Natural killer cell (primary cell): ENCODE data around the gene STRADB. TPM values are rescaled to one million over a fixed set of nuclear protein-coding genes. Genes with fewer than 3 reads are reported as not detected.

Source experiments
- ATAC-seq, 3 donors: fragments of 150-1000 bp in 2 of 3; fragments of 200-7000 bp in 1 of 3; cut with Tn5 transposase; 1 replicate in 1 of 3; 2 replicates in 2 of 3; pipeline ENCODE4 v1.10.0; 2021; ENCODE audit warnings: mild to moderate bottlenecking in 2 of 3, moderate library complexity in 2 of 3
- DNase-seq, 2 donors: peaks; one replicate each; pipeline versions ENCODE4 v3.0.0 to v3.0.0-alpha.2; 2013 to 2021; ENCODE audit warnings: mixed read lengths in 1 of 2
- H3K27ac ChIP-seq: one replicate; pipeline ENCODE4 v1.5.1; 2013; ENCODE audit warnings: mild to moderate bottlenecking, low read length
- H3K27me3 ChIP-seq: one replicate; pipeline ENCODE4 v1.6.1; 2013; ENCODE audit warnings: low read length; ENCODE audit not compliant: control insufficient read depth, insufficient read depth
- H3K36me3 ChIP-seq: one replicate; pipeline ENCODE4 v1.6.1; 2013; ENCODE audit warnings: low read length; ENCODE audit not compliant: control insufficient read depth, insufficient read depth
- H3K4me1 ChIP-seq: one replicate; pipeline ENCODE4 v1.6.1; 2013; ENCODE audit warnings: low read length; ENCODE audit not compliant: control insufficient read depth, insufficient read depth
- H3K4me3 ChIP-seq: one replicate; pipeline ENCODE4 v1.5.1; 2013; ENCODE audit warnings: low read length
- H3K9me3 ChIP-seq: one replicate; pipeline ENCODE4 v1.6.1; 2013; ENCODE audit warnings: low read length; ENCODE audit not compliant: control insufficient read depth, insufficient read depth
- H3K27ac Mint-ChIP-seq, 2 donors: one replicate each; pipeline ENCODE4 v1.8.0; 2022; ENCODE audit warnings: mild to moderate bottlenecking in 2 of 2, mixed read lengths in 2 of 2, moderate library complexity in 1 of 2
- H3K27me3 Mint-ChIP-seq, 2 donors: one replicate each; pipeline ENCODE4 v1.8.0; 2022; ENCODE audit warnings: low read depth in 2 of 2, mixed read lengths in 2 of 2
- H3K36me3 Mint-ChIP-seq: one replicate; pipeline ENCODE4 v1.8.0; 2022; ENCODE audit warnings: mixed read lengths
- H3K4me1 Mint-ChIP-seq, 2 donors: one replicate each; pipeline ENCODE4 v1.8.0; 2022; ENCODE audit warnings: mixed read lengths in 2 of 2
- H3K4me3 Mint-ChIP-seq: one replicate; pipeline ENCODE4 v1.8.0; 2022; ENCODE audit warnings: mild to moderate bottlenecking, moderate library complexity, mixed read lengths
- H3K9me3 Mint-ChIP-seq, 2 donors: one replicate each; pipeline ENCODE4 v1.8.0; 2022; ENCODE audit warnings: mixed read lengths in 2 of 2
- CTCF ChIP-seq: fragments of 200-600 bp; IDR thresholded peaks from one replicate; pipeline ENCODE4 v1.8.0; 2022; ENCODE audit warnings: antibody characterized with exemption
- WGBS: methylation state at CpG from one replicate; pipeline ENCODE4 v1.1.7; 2013; ENCODE audit warnings: missing lambda C conversion rate; ENCODE audit not compliant: insufficient coverage; 5-methylcytosine and 5-hydroxymethylcytosine counted together
- intact Hi-C: fragments of 100-400 bp; cut with micrococcal nuclease; formaldehyde crosslinking; loops from one replicate; pipeline ENCODE4 v1.14.2; 2022
- total RNA-seq, 4 donors: library from RNA; stranded (reverse); fragments of 120-200 nt in 1 of 4; gene quantifications; one replicate each; pipeline versions ENCODE4 v1.2.3 to v1.2.4, GENCODE V29; 2013 to 2022

The STRADB gene
- total RNA-seq, 3 donors from 2014 or later (not counting 1 experiment from before 2014, with no cell fraction given), result 11.8 to 15.3 (median 14.7) TPM

- Mint-ChIP-seq H3K27ac (peak overlapping the region in 1 of 2 donors; percentile 21), H3K4me1 (peaks cover 23 to 32% of the 10 kb centered on the region in 2 donors), H3K36me3 (no peaks in the 10 kb centered on the region), H3K4me3 (no peak overlapping the region), H3K9me3 (no peaks in the 10 kb centered on the region), H3K27me3 (no peaks in the 10 kb centered on the region)
- no peaks in the 10 kb centered on the region for H3K27me3 ChIP-seq
- no peak overlapping the region for H3K27ac ChIP-seq
- WGBS, result 84% methylated on average over 3 of the region's 3 CpGs
- intact Hi-C loops, result no loop called here
- TF ChIP-seq CTCF, result no peak
- H3K36me3 ChIP-seq, result no peaks in the 10 kb centered on the region
- peak in 1 of 2 donors; percentile 30 for DNase-seq
- no peak for ATAC-seq
- H3K4me1 ChIP-seq, result peaks cover 3% of the 10 kb centered on the region
- no peaks in the 10 kb centered on the region for H3K9me3 ChIP-seq
- no peak overlapping the region for H3K4me3 ChIP-seq
Observed at GRCh38 chr2:201419057-201419635, 32.4 kb upstream of the STRADB start.

- no peaks in the 10 kb centered on the region for H3K9me3 ChIP-seq
- H3K27me3 ChIP-seq, result no peaks in the 10 kb centered on the region
- ATAC-seq (no peak), DNase-seq (no peak)
- Mint-ChIP-seq H3K4me1 (peaks cover 23 to 32% of the 10 kb centered on the region in 2 donors), H3K27me3 (no peaks in the 10 kb centered on the region), H3K36me3 (no peaks in the 10 kb centered on the region), H3K27ac (peak overlapping the region in 1 of 2 donors; percentile 5), H3K4me3 (no peak overlapping the region), H3K9me3 (no peaks in the 10 kb centered on the region)
- H3K4me1 ChIP-seq, result peaks cover 3% of the 10 kb centered on the region
- H3K4me3 ChIP-seq, result no peak overlapping the region
- no peaks in the 10 kb centered on the region for H3K36me3 ChIP-seq
- 93% methylated on average over 4 of the region's 4 CpGs for WGBS
- intact Hi-C loops, result no loop called here
- no peak overlapping the region for H3K27ac ChIP-seq
- TF ChIP-seq CTCF, result no peak
Observed at GRCh38 chr2:201419986-201420385, 31.6 kb upstream of the STRADB start.

- ATAC-seq (no peak), DNase-seq (no peak)
- H3K27ac Mint-ChIP-seq, result no peak overlapping the region
- peaks cover 23 to 32% of the 10 kb centered on the region in 2 donors for H3K4me1 Mint-ChIP-seq
- no peaks in the 10 kb centered on the region for H3K9me3 ChIP-seq
- H3K9me3 Mint-ChIP-seq, result no peaks in the 10 kb centered on the region
- H3K27me3 ChIP-seq, result no peaks in the 10 kb centered on the region
- H3K36me3 ChIP-seq, result no peaks in the 10 kb centered on the region
- no peaks in the 10 kb centered on the region for H3K27me3 Mint-ChIP-seq
- no peak overlapping the region for H3K4me3 ChIP-seq
- H3K4me1 ChIP-seq, result peaks cover 3% of the 10 kb centered on the region
- WGBS, result 74% methylated on average over 3 of the region's 3 CpGs
- H3K36me3 Mint-ChIP-seq, result no peaks in the 10 kb centered on the region
- H3K4me3 Mint-ChIP-seq, result no peak overlapping the region
- H3K27ac ChIP-seq, result no peak overlapping the region
- TF ChIP-seq CTCF, result no peak
- intact Hi-C loops, result no loop called here
Observed at GRCh38 chr2:201420442-201421113, 31.0 kb upstream of the STRADB start.
